Fibroblast of lung (primary cell): ENCODE measurements around the gene C22orf15. TPM values are rescaled to one million over a fixed set of nuclear protein-coding genes. Genes with fewer than 3 reads are reported as not detected.

Experiments
- DNase-seq, 2 donors: peaks; one replicate each; pipeline versions ENCODE4 v3.0.0 to v3.0.0-alpha.2; 2010; ENCODE audit warnings: low read depth in 2 of 2
- H2AFZ ChIP-seq: 2 replicates; pipeline ENCODE4 v1.5.1; 2012; ENCODE audit warnings: low read length, control low read depth, inconsistent platforms
- H3K27ac ChIP-seq: 2 replicates; pipeline ENCODE4 v1.5.1; 2011; ENCODE audit warnings: low read length, control low read depth; ENCODE audit not compliant: insufficient read depth
- H3K27me3 ChIP-seq: 2 replicates; pipeline ENCODE4 v1.5.1; 2011; ENCODE audit warnings: mild to moderate bottlenecking, low read length; ENCODE audit not compliant: control insufficient read depth, insufficient read depth
- H3K36me3 ChIP-seq: 2 replicates; pipeline ENCODE4 v1.5.1; 2011; ENCODE audit warnings: low read length; ENCODE audit not compliant: control insufficient read depth, insufficient read depth
- H3K4me1 ChIP-seq: 2 replicates; pipeline ENCODE4 v1.5.1; 2011; ENCODE audit warnings: low read length; ENCODE audit not compliant: control insufficient read depth, insufficient read depth; ENCODE audit errors: extremely low read depth
- H3K4me2 ChIP-seq: 2 replicates; pipeline ENCODE4 v1.5.1; 2011; ENCODE audit warnings: low read length, control low read depth; ENCODE audit not compliant: insufficient read depth; ENCODE audit errors: extremely low read depth
- H3K4me3 ChIP-seq, 4 experiments: fragments of 200-600 bp in 1 of 4; sonication (generic) in 1 of 4; replicated peaks in 1 of 4; 2 replicates each; pipeline ENCODE4 v1.5.1; 2011 to 2016; ENCODE audit warnings: low read length in 4 of 4, low read depth in 3 of 4, mild to moderate bottlenecking in 3 of 4, control low read depth in 2 of 4, inconsistent platforms in 1 of 4, mixed read lengths in 1 of 4; ENCODE audit not compliant: insufficient read depth in 1 of 4; ENCODE audit errors: control extremely low read depth in 1 of 4
- H3K79me2 ChIP-seq: 2 replicates; pipeline ENCODE4 v1.5.1; 2012; ENCODE audit warnings: mild to moderate bottlenecking, low read length, inconsistent platforms; ENCODE audit not compliant: control insufficient read depth, insufficient read depth
- H3K9ac ChIP-seq: 2 replicates; pipeline ENCODE4 v1.5.1; 2011; ENCODE audit warnings: mild to moderate bottlenecking, low read length, control low read depth; ENCODE audit not compliant: insufficient read depth
- H3K9me3 ChIP-seq: 2 replicates; pipeline ENCODE4 v1.5.1; 2012; ENCODE audit warnings: low read depth, low read length; ENCODE audit not compliant: control insufficient read depth, insufficient read depth
- H4K20me1 ChIP-seq: 2 replicates; pipeline ENCODE4 v1.5.1; 2011; ENCODE audit warnings: low read length; ENCODE audit not compliant: control insufficient read depth, insufficient read depth; ENCODE audit errors: extremely low read depth
- CTCF ChIP-seq, 2 donors: IDR thresholded peaks in 1 of 2; conservative IDR thresholded peaks in 1 of 2; 1 replicate in 1 of 2; 2 replicates in 1 of 2; pipeline ENCODE4 v1.5.1; 2011 to 2012; ENCODE audit warnings: low read length in 2 of 2, control low read depth in 1 of 2, inconsistent platforms in 1 of 2, low read depth in 1 of 2, mild to moderate bottlenecking in 1 of 2
- EZH2 ChIP-seq: IDR thresholded peaks from 2 replicates; pipeline ENCODE4 v1.5.1; 2012; ENCODE audit warnings: low read length, control low read depth, mild to moderate bottlenecking; ENCODE audit errors: missing control alignments
- polyA plus RNA-seq, 2 donors: library from polyadenylated mRNA; depleted of rRNA in 1 of 2; stranded (reverse) in 1 of 2; unstranded in 1 of 2; fragments of >200 nt; gene quantifications; 2 replicates each; pipeline ENCODE4 v1.2.1, GENCODE V29; 2011 to 2012; ENCODE audit warnings: missing spikeins in 1 of 2
- total RNA-seq: library from RNA; depleted of rRNA; stranded (reverse); fragments of >200 nt; gene quantifications from 2 replicates; pipeline ENCODE4 v1.2.1, GENCODE V29; 2014

The C22orf15 gene
- total and polyA plus RNA-seq, 2 donors (not counting 1 experiment from before 2014, with no cell fraction given), result 1.4 to 2.5 TPM

GRCh38 chr22:23753385-23753784 is 9.4 kb upstream of the C22orf15 start:
- Histone ChIP-seq H3K27me3 (no peaks in the 10 kb centered on the region), H3K79me2 (no peaks in the 10 kb centered on the region), H3K9ac (no peak overlapping the region), H3K27ac (no peak overlapping the region), H3K4me3 (no peak overlapping the region), H3K4me2 (no peak overlapping the region), H3K9me3 (no peaks in the 10 kb centered on the region), H3K36me3 (no peaks in the 10 kb centered on the region), H3K4me1 (no peaks in the 10 kb centered on the region), H2AFZ (no peak overlapping the region), H4K20me1 (no peaks in the 10 kb centered on the region)
- no peak for DNase-seq
- TF ChIP-seq CTCF (conservative IDR thresholded peaks at IDR 0.05 in 1 of 2, IDR thresholded peaks at IDR 0.05 in 1 of 2; ENCODE audit: low read depth in 1 of 2, low read length in 2 of 2) (no peak), EZH2 (no peak)

GRCh38 chr22:23754220-23754919 is 8.4 kb upstream of the C22orf15 start, which contains the start of gene VPREB3:
VPREB3 (minus strand) TSS chr22:23754425; CDS start chr22:23754363, 62 bp downstream.
- H3K4me1 ChIP-seq, result no peaks in the 10 kb centered on the region
- no peak within 1 kb of the TSS for H3K9ac ChIP-seq
- TF ChIP-seq CTCF (conservative IDR thresholded peaks at IDR 0.05 in 1 of 2, IDR thresholded peaks at IDR 0.05 in 1 of 2; ENCODE audit: low read depth in 1 of 2, low read length in 2 of 2) (no peak), EZH2 (no peak)
- no peaks in the 10 kb centered on the region for H4K20me1 ChIP-seq
- no peak within 1 kb of the TSS for H2AFZ ChIP-seq
- H3K9me3 ChIP-seq, result no peaks in the 10 kb centered on the region
- H3K36me3 ChIP-seq, result no peaks in the 10 kb centered on the region
- no peaks in the 10 kb centered on the region for H3K79me2 ChIP-seq
- DNase-seq, result no peak
- no peaks in the 10 kb centered on the region for H3K27me3 ChIP-seq
- H3K27ac ChIP-seq, result no peak within 1 kb of the TSS
- H3K4me2 ChIP-seq, result no peak within 1 kb of the TSS
- H3K4me3 ChIP-seq, result no peak within 1 kb of the TSS

GRCh38 chr22:23754980-23755636 is 7.7 kb upstream of the C22orf15 start:
- H3K27me3 ChIP-seq, result no peaks in the 10 kb centered on the region
- no peak overlapping the region for H3K9ac ChIP-seq
- H3K9me3 ChIP-seq, result no peaks in the 10 kb centered on the region
- H3K4me3 ChIP-seq, result no peak overlapping the region
- H3K79me2 ChIP-seq, result no peaks in the 10 kb centered on the region
- no peak for DNase-seq
- H3K4me2 ChIP-seq, result no peak overlapping the region
- TF ChIP-seq CTCF (conservative IDR thresholded peaks at IDR 0.05 in 1 of 2, IDR thresholded peaks at IDR 0.05 in 1 of 2; ENCODE audit: low read depth in 1 of 2, low read length in 2 of 2) (no peak), EZH2 (no peak)
- H2AFZ ChIP-seq, result no peak overlapping the region
- no peaks in the 10 kb centered on the region for H4K20me1 ChIP-seq
- H3K4me1 ChIP-seq, result no peaks in the 10 kb centered on the region
- H3K27ac ChIP-seq, result no peak overlapping the region
- no peaks in the 10 kb centered on the region for H3K36me3 ChIP-seq
